BLaER1 treated with 17β-estradiol and CSF1 and Interleukin-3, amounts not matched to agents 10 nM and 100 nM (cell line): ENCODE results near the gene SPPL2B.

Experiments used
- H3K27ac ChIP-seq, 11 experiments: shearing (Covaris generic); formaldehyde crosslinking; 2 replicates each; pipeline ENCODE4 v1.8.1; 2022
- H3K27me3 ChIP-seq, 11 experiments: shearing (Covaris generic); formaldehyde crosslinking; 2 replicates each; pipeline ENCODE4 v1.8.1; 2022
- H3K36me3 ChIP-seq, 11 experiments: shearing (Covaris generic); formaldehyde crosslinking; 2 replicates each; pipeline ENCODE4 v1.8.1; 2022
- H3K4me1 ChIP-seq, 10 experiments: shearing (Covaris generic); formaldehyde crosslinking; 2 replicates each; pipeline ENCODE4 v1.8.1; 2022
- H3K4me2 ChIP-seq, 11 experiments: shearing (Covaris generic); formaldehyde crosslinking; 2 replicates each; pipeline ENCODE4 v1.8.1; 2022
- H3K4me3 ChIP-seq, 10 experiments: shearing (Covaris generic); formaldehyde crosslinking; 2 replicates each; pipeline ENCODE4 v1.8.1; 2022
- H3K9ac ChIP-seq, 11 experiments: shearing (Covaris generic); formaldehyde crosslinking; 2 replicates each; pipeline ENCODE4 v1.8.1; 2022
- H3K9me3 ChIP-seq, 11 experiments: shearing (Covaris generic); formaldehyde crosslinking; replicated peaks in 1 of 11; 2 replicates each; pipeline ENCODE4 v1.8.1; 2022
- H4K20me1 ChIP-seq, 11 experiments: shearing (Covaris generic); formaldehyde crosslinking; 2 replicates each; pipeline ENCODE4 v1.8.1; 2022
- Cebpa-rat ChIP-seq, 11 experiments: shearing (Covaris generic); IDR thresholded peaks; 2 replicates each; pipeline ENCODE4 v1.8.1; 2022

Gene SPPL2B

DNA sequence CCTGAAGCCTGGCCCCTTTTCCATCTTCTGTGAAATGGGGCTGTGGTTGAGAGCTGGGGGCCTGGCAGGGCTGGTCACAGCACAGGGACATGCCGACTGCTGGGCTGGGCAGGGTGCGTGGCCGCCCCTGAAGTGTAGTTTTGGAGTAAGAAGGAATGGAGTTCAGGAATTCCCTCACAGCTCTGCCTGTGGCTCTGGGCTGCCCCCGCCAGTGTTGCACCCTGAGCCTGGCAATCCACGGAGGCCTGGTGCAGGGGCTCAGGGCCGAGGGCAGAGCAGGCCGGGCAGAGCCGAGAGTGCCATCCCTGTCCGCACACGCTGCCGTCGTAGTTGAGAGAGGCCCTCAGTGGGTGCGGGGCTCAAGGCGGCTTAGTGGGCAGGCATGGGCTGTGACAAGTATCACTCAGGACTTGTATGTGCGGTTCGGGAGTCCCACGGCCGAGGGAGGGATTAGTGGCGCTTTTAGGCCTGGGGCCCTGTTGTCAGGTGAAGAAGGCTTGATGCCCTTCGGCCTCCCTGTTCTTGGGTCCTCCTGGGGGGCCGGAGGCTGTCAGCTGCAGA lies 9.7 kb downstream of the SPPL2B start:
- peaks cover 43 to 77% (median 72%) of the 10 kb centered on the region in 10 experiments for H3K4me1 ChIP-seq
- peaks cover 0 to 8% (median 0%) of the 10 kb centered on the region in 11 experiments; a peak in 4 of 22 replicates for H3K9me3 ChIP-seq
- peaks cover 25 to 67% (median 46%) of the 10 kb centered on the region in 11 experiments for H3K36me3 ChIP-seq
- H3K4me2 ChIP-seq: peak overlapping the region; percentile 74 to 89 (median 81)
- H3K9ac ChIP-seq: peak overlapping the region in 10 of 11 experiments; percentile 1 to 71 (median 46); a peak in 13 of 22 replicates
- H3K4me3 ChIP-seq: no peak overlapping the region
- H3K27me3 ChIP-seq: peaks cover 0 to 3% (median 0%) of the 10 kb centered on the region in 11 experiments; a peak in 1 of 22 replicates
- peaks cover 60 to 100% (median 82%) of the 10 kb centered on the region in 11 experiments for H4K20me1 ChIP-seq
- no peak for TF ChIP-seq Cebpa-rat (IDR thresholded peaks at IDR 0.05)
- peak overlapping the region in 5 of 11 experiments; percentile 54 to 65 (median 63); a peak in 7 of 22 replicates for H3K27ac ChIP-seq

DNA sequence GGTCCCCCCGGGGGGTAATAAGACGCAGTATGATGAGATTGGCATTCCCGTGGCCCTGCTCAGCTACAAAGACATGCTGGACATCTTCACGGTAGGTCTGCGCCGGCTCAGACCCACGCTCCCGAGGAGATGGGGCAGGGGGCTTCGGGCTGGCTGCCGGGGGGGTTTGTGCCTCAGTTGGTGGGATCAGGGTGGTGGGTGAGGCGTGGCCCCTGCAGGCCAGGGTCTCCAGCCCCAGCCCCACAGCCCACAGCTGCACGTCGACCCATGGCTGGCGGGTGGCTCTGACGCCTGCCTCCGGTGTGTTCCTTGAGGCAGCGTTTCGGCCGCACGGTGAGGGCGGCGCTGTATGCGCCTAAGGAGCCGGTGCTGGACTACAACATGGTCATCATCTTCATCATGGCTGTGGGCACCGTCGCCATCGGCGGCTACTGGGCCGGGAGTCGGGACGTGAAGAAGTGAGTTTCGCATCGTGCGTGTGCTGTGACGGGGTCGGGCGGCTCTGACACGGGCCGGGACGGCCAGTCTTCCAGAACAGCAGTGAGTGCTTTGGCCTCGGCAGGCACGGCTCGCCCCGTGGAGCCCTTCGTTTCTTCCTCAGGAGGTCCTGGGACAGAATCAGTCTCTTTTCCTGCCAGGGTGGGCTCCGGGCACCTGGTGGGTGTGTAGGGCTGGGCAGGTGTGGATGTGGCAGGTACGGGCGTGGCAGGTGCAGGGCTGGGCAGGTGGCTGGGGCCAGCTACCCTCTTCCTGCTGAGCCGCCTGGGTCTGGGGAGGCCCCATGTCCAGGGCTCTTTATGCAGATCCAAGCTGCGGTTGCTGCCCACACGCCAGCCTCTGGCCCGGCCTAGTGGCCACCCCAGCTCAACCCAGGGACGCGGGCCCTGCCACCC lies 10.5 kb downstream of the SPPL2B start:
- Histone ChIP-seq H3K4me1 (peaks cover 34 to 68% (median 63%) of the 10 kb centered on the region in 10 experiments), H3K9me3 (peaks cover 0 to 8% (median 0%) of the 10 kb centered on the region in 11 experiments; a peak in 4 of 22 replicates), H4K20me1 (peaks cover 53 to 96% (median 73%) of the 10 kb centered on the region in 11 experiments), H3K27ac (peak overlapping the region in 1 of 11 experiments; percentile 64; a peak in 1 of 22 replicates), H3K36me3 (peaks cover 25 to 73% (median 49%) of the 10 kb centered on the region in 11 experiments), H3K27me3 (peaks cover 0 to 3% (median 0%) of the 10 kb centered on the region in 11 experiments; a peak in 1 of 22 replicates), H3K4me2 (peak overlapping the region in 5 of 11 experiments; percentile 79 to 89 (median 88); a peak in 6 of 22 replicates), H3K9ac (peak overlapping the region in 6 of 11 experiments; percentile 41 to 71 (median 62); a peak in 6 of 22 replicates), H3K4me3 (no peak overlapping the region)
- TF ChIP-seq Cebpa-rat (IDR thresholded peaks at IDR 0.05): no peak

DNA sequence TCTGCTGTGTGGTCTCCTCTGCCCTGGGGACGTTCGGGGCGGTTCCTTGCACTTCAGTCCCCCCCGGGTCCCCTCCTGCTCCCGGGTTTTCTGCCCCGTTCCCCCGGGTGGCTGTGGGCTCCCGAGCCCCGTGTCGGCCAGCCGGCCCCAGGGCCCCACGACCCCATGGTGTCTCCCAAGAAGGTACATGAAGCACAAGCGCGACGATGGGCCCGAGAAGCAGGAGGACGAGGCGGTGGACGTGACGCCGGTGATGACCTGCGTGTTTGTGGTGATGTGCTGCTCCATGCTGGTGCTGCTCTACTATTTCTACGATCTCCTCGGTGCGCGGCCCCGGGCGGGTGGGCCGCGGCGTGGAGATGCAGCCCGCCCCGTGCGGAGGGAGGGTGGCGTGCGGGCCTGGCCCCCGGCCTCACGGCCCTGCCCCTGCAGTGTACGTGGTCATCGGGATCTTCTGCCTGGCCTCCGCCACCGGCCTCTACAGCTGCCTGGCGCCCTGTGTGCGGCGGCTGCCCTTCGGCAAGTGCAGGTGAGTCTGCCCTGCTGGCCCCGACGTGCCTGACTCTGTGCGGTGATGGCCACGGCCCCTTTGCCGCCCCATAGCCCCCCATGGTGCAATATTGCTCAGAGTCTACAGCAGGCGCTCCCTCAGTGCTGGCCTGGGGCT lies 11.3 kb downstream of the SPPL2B start:
- no peak overlapping the region for H3K9ac ChIP-seq
- peaks cover 45 to 93% (median 65%) of the 10 kb centered on the region in 11 experiments for H4K20me1 ChIP-seq
- no peak overlapping the region for H3K4me3 ChIP-seq
- H3K27me3 ChIP-seq: peaks cover 0 to 3% (median 0%) of the 10 kb centered on the region in 11 experiments; a peak in 1 of 22 replicates
- H3K9me3 ChIP-seq: peaks cover 0 to 8% (median 0%) of the 10 kb centered on the region in 11 experiments; a peak in 4 of 22 replicates
- TF ChIP-seq Cebpa-rat (IDR thresholded peaks at IDR 0.05): no peak
- peak overlapping the region in 2 of 11 experiments; percentile 66 to 76; a peak in 1 of 22 replicates for H3K27ac ChIP-seq
- peak overlapping the region in 1 of 11 experiments; percentile 79; a peak in 1 of 22 replicates for H3K4me2 ChIP-seq
- peaks cover 27 to 65% (median 55%) of the 10 kb centered on the region in 10 experiments for H3K4me1 ChIP-seq
- H3K36me3 ChIP-seq: peaks cover 30 to 72% (median 55%) of the 10 kb centered on the region in 11 experiments

DNA sequence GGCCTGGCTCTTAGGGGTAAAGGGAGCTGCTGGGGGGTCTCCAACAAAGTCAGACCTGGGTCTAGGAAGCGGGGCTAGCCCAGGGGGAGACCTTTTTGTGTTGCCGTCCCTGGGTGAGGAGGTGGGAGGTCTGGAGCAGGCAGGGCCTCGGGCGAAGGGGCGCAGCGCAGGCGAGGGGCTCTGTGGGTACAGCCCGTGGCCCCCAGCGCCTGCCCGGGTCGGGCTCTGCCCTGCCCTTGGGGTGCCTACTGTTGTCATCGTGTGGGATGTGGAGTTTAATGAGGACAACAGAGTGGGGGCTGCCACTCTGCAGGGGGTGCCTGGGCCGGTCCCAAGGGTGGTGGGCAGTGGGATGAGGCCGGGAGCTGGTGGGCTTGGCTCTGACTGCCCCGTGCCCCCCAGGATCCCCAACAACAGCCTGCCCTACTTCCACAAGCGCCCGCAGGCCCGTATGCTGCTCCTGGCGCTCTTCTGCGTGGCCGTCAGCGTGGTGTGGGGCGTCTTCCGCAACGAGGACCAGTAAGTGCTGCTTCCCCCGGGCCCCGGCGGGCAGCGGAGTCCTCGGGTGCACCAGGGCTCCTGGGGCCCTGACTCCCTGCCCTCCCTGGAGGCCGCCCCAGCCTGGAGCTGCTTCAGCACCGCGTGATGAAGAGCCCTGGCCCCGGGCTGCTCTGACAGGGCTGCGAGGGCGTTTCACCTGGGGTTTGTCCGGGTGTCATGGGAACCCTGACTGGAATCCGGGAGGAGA lies 12.2 kb downstream of the SPPL2B start:
- H3K9me3 ChIP-seq: no peaks in the 10 kb centered on the region; a peak in 1 of 22 replicates
- H3K27me3 ChIP-seq: peaks cover 0 to 3% (median 0%) of the 10 kb centered on the region in 11 experiments; a peak in 1 of 22 replicates
- H3K4me2 ChIP-seq: peak overlapping the region; percentile 46 to 89 (median 72); a peak in 21 of 22 replicates
- H3K36me3 ChIP-seq: peaks cover 30 to 72% (median 58%) of the 10 kb centered on the region in 11 experiments
- peak overlapping the region in 8 of 11 experiments; percentile 8 to 76 (median 62); a peak in 13 of 22 replicates for H3K27ac ChIP-seq
- H3K9ac ChIP-seq: peak overlapping the region in 8 of 11 experiments; percentile 38 to 76 (median 54); a peak in 13 of 22 replicates
- no peak for TF ChIP-seq Cebpa-rat (IDR thresholded peaks at IDR 0.05)
- H3K4me1 ChIP-seq: peaks cover 27 to 68% (median 58%) of the 10 kb centered on the region in 10 experiments
- H3K4me3 ChIP-seq: no peak overlapping the region
- peaks cover 39 to 91% (median 58%) of the 10 kb centered on the region in 11 experiments for H4K20me1 ChIP-seq

DNA sequence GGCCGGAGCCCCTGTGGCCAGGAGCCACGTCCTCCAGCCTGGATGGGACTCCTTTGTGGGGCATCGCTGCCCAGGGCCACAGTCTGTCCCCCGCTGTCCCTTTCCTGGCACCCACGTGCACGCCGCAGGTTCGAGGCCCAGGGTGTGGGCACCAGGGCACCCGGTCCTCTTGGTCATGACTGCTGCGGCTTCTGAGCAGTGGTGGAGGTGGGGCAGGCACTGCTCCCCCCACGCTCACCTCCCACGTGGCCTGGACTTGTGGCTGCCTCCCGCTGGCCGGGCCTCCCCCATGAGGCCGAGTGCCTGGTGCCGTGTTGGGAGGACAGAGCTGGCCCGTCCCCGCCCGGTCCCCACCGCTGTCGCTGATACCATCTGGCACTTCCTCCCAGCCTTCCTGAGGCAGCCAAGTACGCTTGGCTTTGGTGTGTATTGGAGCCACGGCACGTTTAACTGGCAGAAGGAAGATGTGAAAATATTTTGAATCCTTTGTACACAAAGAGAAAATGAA lies 12.8 kb downstream of the SPPL2B start:
- no peak overlapping the region for H3K4me3 ChIP-seq
- no peak for TF ChIP-seq Cebpa-rat (IDR thresholded peaks at IDR 0.05)
- H3K4me2 ChIP-seq: peak overlapping the region; percentile 46 to 89 (median 72)
- peaks cover 27 to 66% (median 57%) of the 10 kb centered on the region in 10 experiments for H3K4me1 ChIP-seq
- peaks cover 33 to 90% (median 52%) of the 10 kb centered on the region in 11 experiments for H4K20me1 ChIP-seq
- H3K27me3 ChIP-seq: peaks cover 0 to 3% (median 0%) of the 10 kb centered on the region in 11 experiments; a peak in 1 of 22 replicates
- peaks cover 34 to 78% (median 64%) of the 10 kb centered on the region in 11 experiments for H3K36me3 ChIP-seq
- H3K9ac ChIP-seq: peak overlapping the region in 10 of 11 experiments; percentile 27 to 76 (median 52); a peak in 16 of 22 replicates
- no peaks in the 10 kb centered on the region for H3K9me3 ChIP-seq
- H3K27ac ChIP-seq: peak overlapping the region in 8 of 11 experiments; percentile 8 to 76 (median 62); a peak in 16 of 22 replicates

DNA sequence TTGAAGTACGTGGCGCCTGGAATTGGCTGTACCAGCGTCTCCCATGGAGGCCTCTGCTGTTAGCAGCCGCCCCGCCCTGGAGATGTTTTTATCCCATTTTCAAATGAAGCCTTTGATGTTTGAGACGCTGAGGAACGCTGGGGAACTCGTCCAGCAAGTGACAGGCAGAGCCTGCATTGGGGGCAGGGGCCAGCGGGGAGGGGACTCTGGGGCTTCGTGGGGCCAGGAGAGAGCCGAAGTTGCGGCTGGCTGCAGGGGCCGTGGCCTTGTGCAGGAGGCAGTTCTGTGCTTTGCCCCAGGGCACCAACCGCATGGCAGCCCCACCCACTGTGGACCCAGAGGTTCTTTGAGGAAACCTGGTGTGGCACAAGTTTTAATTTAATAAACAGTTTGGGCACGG lies 13.5 kb downstream of the SPPL2B start:
- H3K4me2 ChIP-seq: peak overlapping the region in 10 of 11 experiments; percentile 46 to 89 (median 75); a peak in 17 of 22 replicates
- no peak for TF ChIP-seq Cebpa-rat (IDR thresholded peaks at IDR 0.05)
- H3K9ac ChIP-seq: peak overlapping the region in 8 of 11 experiments; percentile 27 to 76 (median 54); a peak in 10 of 22 replicates
- H3K4me3 ChIP-seq: no peak overlapping the region
- H4K20me1 ChIP-seq: peaks cover 26 to 84% (median 45%) of the 10 kb centered on the region in 11 experiments
- no peaks in the 10 kb centered on the region for H3K9me3 ChIP-seq
- H3K4me1 ChIP-seq: peaks cover 21 to 59% (median 50%) of the 10 kb centered on the region in 10 experiments
- H3K27ac ChIP-seq: peak overlapping the region in 6 of 11 experiments; percentile 42 to 76 (median 67); a peak in 14 of 22 replicates
- H3K36me3 ChIP-seq: peaks cover 41 to 85% (median 71%) of the 10 kb centered on the region in 11 experiments
- peaks cover 0 to 3% (median 0%) of the 10 kb centered on the region in 11 experiments; a peak in 1 of 22 replicates for H3K27me3 ChIP-seq

DNA sequence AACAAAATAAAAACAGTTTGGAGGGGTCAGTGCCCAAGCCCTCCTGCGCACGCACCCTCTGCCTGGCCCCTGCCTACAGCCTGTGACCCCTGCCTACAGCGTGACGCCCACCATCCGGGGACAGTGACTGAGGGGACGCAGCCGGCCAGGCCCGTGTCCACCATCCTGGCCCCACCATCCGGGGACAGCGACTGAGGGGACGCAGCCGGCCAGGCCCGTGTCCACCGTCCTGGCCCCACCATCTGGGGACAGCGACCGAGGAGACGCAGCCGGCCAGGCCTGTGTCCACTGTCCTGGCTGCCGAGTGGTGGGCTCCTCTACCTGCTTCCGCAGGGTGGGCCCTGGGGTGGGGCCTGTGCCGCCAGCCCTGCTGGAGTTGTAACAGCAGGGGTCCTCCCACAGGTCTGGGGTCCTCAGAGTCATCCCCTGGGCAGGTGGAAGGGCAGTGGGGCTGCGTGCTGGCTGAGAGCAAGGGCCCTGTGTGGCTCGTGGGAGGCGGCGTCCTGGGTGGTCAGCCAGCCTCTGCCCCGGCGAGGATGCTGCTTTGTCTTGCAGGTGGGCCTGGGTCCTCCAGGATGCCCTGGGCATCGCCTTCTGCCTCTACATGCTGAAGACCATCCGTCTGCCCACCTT lies 14.3 kb downstream of the SPPL2B start:
- H3K36me3 ChIP-seq: peaks cover 41 to 87% (median 72%) of the 10 kb centered on the region in 11 experiments
- H3K9me3 ChIP-seq: no peaks in the 10 kb centered on the region
- peaks cover 14 to 51% (median 42%) of the 10 kb centered on the region in 10 experiments for H3K4me1 ChIP-seq
- TF ChIP-seq Cebpa-rat (IDR thresholded peaks at IDR 0.05): no peak
- H3K4me3 ChIP-seq: no peak overlapping the region
- no peak overlapping the region; a peak in 1 of 22 replicates for H3K4me2 ChIP-seq
- no peaks in the 10 kb centered on the region for H3K27me3 ChIP-seq
- peak overlapping the region in 2 of 11 experiments; percentile 1 to 18; a peak in 3 of 22 replicates for H3K9ac ChIP-seq
- peak overlapping the region in 1 of 11 experiments; percentile 9; a peak in 4 of 22 replicates for H3K27ac ChIP-seq
- peaks cover 18 to 77% (median 37%) of the 10 kb centered on the region in 11 experiments for H4K20me1 ChIP-seq
